ENCODE data around the gene EPB41L4A.
A peak's percentile ranks its signal among the peaks of the same experiment; 100 is the strongest.
"Not testable (repeated sequence)": the region's sequence is repeated elsewhere in the genome, so short reads cannot be mapped to it uniquely, and the experiment has no call there.

EPB41L4A gene

GRCh38 chr5:112371067-112371466, 48.0 kb downstream of the EPB41L4A start:
- in situ Hi-C loops (cut with HindIII; ENCODE audit: low pct_unique_long_range_greater_than_20kb, low sequenced_read_pairs), result no loop called here
- TF ChIP-seq JUND (IDR thresholded peaks at IDR 0.05; ENCODE audit: low read depth), result no peak
- no peak for DNase-seq (ENCODE audit: low read depth in 1 of 2, low spot score in 1 of 2)

- DNase-seq (ENCODE audit: low read depth in 1 of 2, low spot score in 1 of 2), result no peak
- no peak for TF ChIP-seq JUND (IDR thresholded peaks at IDR 0.05; ENCODE audit: low read depth)
- in situ Hi-C loops (cut with HindIII; ENCODE audit: low pct_unique_long_range_greater_than_20kb, low sequenced_read_pairs), result no loop called here
Measured at GRCh38 chr5:112367400-112367799, 51.7 kb downstream of the EPB41L4A start.

- TF ChIP-seq JUND (IDR thresholded peaks at IDR 0.05; ENCODE audit: low read depth), result no peak
- in situ Hi-C loops (cut with HindIII; ENCODE audit: low pct_unique_long_range_greater_than_20kb, low sequenced_read_pairs), result no loop called here
- DNase-seq (ENCODE audit: low read depth in 1 of 2, low spot score in 1 of 2), result peak in 1 of 2 experiments; percentile 42
Measured at GRCh38 chr5:112366987-112367386, 52.1 kb downstream of the EPB41L4A start.

- DNase-seq (ENCODE audit: low read depth in 1 of 2, low spot score in 1 of 2); in situ Hi-C loops (cut with HindIII; ENCODE audit: low pct_unique_long_range_greater_than_20kb, low sequenced_read_pairs): not testable (repeated sequence)
Measured at GRCh38 chr5:112360740-112361139, 58.3 kb downstream of the EPB41L4A start.

GRCh38 chr5:112356178-112356956, 62.7 kb downstream of the EPB41L4A start:
- no peak for DNase-seq (ENCODE audit: low read depth in 1 of 2, low spot score in 1 of 2)
- in situ Hi-C loops (cut with HindIII; ENCODE audit: low pct_unique_long_range_greater_than_20kb, low sequenced_read_pairs), result no loop called here
- TF ChIP-seq JUND (IDR thresholded peaks at IDR 0.05; ENCODE audit: low read depth), result no peak

GRCh38 chr5:112355058-112355685, 63.9 kb downstream of the EPB41L4A start:
- no peak for TF ChIP-seq JUND (IDR thresholded peaks at IDR 0.05; ENCODE audit: low read depth)
- no peak for DNase-seq (ENCODE audit: low read depth in 1 of 2, low spot score in 1 of 2)
- in situ Hi-C loops (cut with HindIII; ENCODE audit: low pct_unique_long_range_greater_than_20kb, low sequenced_read_pairs), result no loop called here

- no peak for DNase-seq (ENCODE audit: low read depth in 1 of 2, low spot score in 1 of 2)
- in situ Hi-C loops (cut with HindIII; ENCODE audit: low pct_unique_long_range_greater_than_20kb, low sequenced_read_pairs), result no loop called here
- TF ChIP-seq JUND (IDR thresholded peaks at IDR 0.05; ENCODE audit: low read depth), result no peak
Measured at GRCh38 chr5:112353678-112354077, 65.4 kb downstream of the EPB41L4A start.

GRCh38 chr5:112351225-112351624, 67.9 kb downstream of the EPB41L4A start:
- DNase-seq (ENCODE audit: low read depth in 1 of 2, low spot score in 1 of 2), result no peak
- TF ChIP-seq JUND (IDR thresholded peaks at IDR 0.05; ENCODE audit: low read depth), result no peak
- in situ Hi-C loops (cut with HindIII; ENCODE audit: low pct_unique_long_range_greater_than_20kb, low sequenced_read_pairs), result no loop called here

GRCh38 chr5:112350626-112351025, 68.5 kb downstream of the EPB41L4A start:
- in situ Hi-C loops (cut with HindIII; ENCODE audit: low pct_unique_long_range_greater_than_20kb, low sequenced_read_pairs), result no loop called here
- no peak for TF ChIP-seq JUND (IDR thresholded peaks at IDR 0.05; ENCODE audit: low read depth)
- DNase-seq (ENCODE audit: low read depth in 1 of 2, low spot score in 1 of 2), result no peak

GRCh38 chr5:112349371-112349770, 69.7 kb downstream of the EPB41L4A start:
- in situ Hi-C loops (cut with HindIII; ENCODE audit: low pct_unique_long_range_greater_than_20kb, low sequenced_read_pairs), result no loop called here
- DNase-seq (ENCODE audit: low read depth in 1 of 2, low spot score in 1 of 2), result no peak
- TF ChIP-seq JUND (IDR thresholded peaks at IDR 0.05; ENCODE audit: low read depth), result no peak

- in situ Hi-C loops (cut with HindIII; ENCODE audit: low pct_unique_long_range_greater_than_20kb, low sequenced_read_pairs), result no loop called here
- DNase-seq (ENCODE audit: low read depth in 1 of 2, low spot score in 1 of 2), result no peak
- TF ChIP-seq JUND (IDR thresholded peaks at IDR 0.05; ENCODE audit: low read depth), result no peak
Measured at GRCh38 chr5:112348915-112349314, 70.2 kb downstream of the EPB41L4A start.

GRCh38 chr5:112348387-112348786, 70.7 kb downstream of the EPB41L4A start:
- no peak for TF ChIP-seq JUND (IDR thresholded peaks at IDR 0.05; ENCODE audit: low read depth)
- in situ Hi-C loops (cut with HindIII; ENCODE audit: low pct_unique_long_range_greater_than_20kb, low sequenced_read_pairs), result no loop called here
- DNase-seq (ENCODE audit: low read depth in 1 of 2, low spot score in 1 of 2), result no peak

GRCh38 chr5:112346411-112347044, 72.5 kb downstream of the EPB41L4A start:
- in situ Hi-C loops (cut with HindIII; ENCODE audit: low pct_unique_long_range_greater_than_20kb, low sequenced_read_pairs), result no loop called here
- no peak for TF ChIP-seq JUND (IDR thresholded peaks at IDR 0.05; ENCODE audit: low read depth)
- no peak for DNase-seq (ENCODE audit: low read depth in 1 of 2, low spot score in 1 of 2)
